Type B pancreatic cell (in vitro differentiated cells): Measurements from ENCODE around the gene CATSPERE. TPM values are rescaled to one million over a fixed set of nuclear protein-coding genes. Genes with fewer than 3 reads are reported as not detected.
"Not testable (repeated sequence)": the region's sequence is repeated elsewhere in the genome, so short reads cannot be mapped to it uniquely, and the experiment has no call there.

Source experiments
- DNase-seq: peaks from one replicate; pipeline ENCODE4 v3.0.0; 2021; ENCODE audit warnings: mixed read lengths; ENCODE audit not compliant: unreplicated experiment; ENCODE audit errors: extremely low spot score
- H3K27ac Mint-ChIP-seq: 2 replicates; pipeline ENCODE4 v1.8.0; 2021; ENCODE audit warnings: mild to moderate bottlenecking, mixed read lengths
- H3K27me3 Mint-ChIP-seq: 2 replicates; pipeline ENCODE4 v1.8.0; 2021; ENCODE audit warnings: mixed read lengths
- H3K36me3 Mint-ChIP-seq: 2 replicates; pipeline ENCODE4 v1.8.0; 2021; ENCODE audit warnings: mixed read lengths
- H3K4me1 Mint-ChIP-seq: one replicate; pipeline ENCODE4 v1.8.0; 2021; ENCODE audit warnings: mixed read lengths; ENCODE audit not compliant: unreplicated experiment
- H3K4me3 Mint-ChIP-seq: 2 replicates; pipeline ENCODE4 v1.8.0; 2021; ENCODE audit warnings: mild to moderate bottlenecking, mixed read lengths
- H3K9me3 Mint-ChIP-seq: 2 replicates; pipeline ENCODE4 v1.8.0; 2021; ENCODE audit warnings: mixed read lengths
- CTCF ChIP-seq: fragments of 200-600 bp; sonication (generic); conservative IDR thresholded peaks from 2 replicates; pipeline ENCODE4 v1.5.0; 2021; ENCODE audit warnings: antibody characterized with exemption, mild to moderate bottlenecking
- total RNA-seq: library from RNA; stranded (reverse); gene quantifications from 2 replicates; pipeline ENCODE4 v1.2.1, GENCODE V29; 2021; ENCODE audit warnings: low replicate concordance

Gene CATSPERE
- total RNA-seq, 1 donor from 2014 or later = 1.1 TPM

GRCh38 chr1:244494653-244495052 lies 33.6 kb downstream of the CATSPERE start:
- no peaks in the 10 kb centered on the region for H3K36me3 Mint-ChIP-seq

GRCh38 chr1:244496186-244496585 lies 35.1 kb downstream of the CATSPERE start:
- H3K9me3 Mint-ChIP-seq = no peaks in the 10 kb centered on the region
- no peaks in the 10 kb centered on the region for H3K4me1 Mint-ChIP-seq
- no peak overlapping the region for H3K4me3 Mint-ChIP-seq
- no peaks in the 10 kb centered on the region for H3K27me3 Mint-ChIP-seq
- no peaks in the 10 kb centered on the region for H3K36me3 Mint-ChIP-seq
- TF ChIP-seq CTCF = no peak
- no peak overlapping the region for H3K27ac Mint-ChIP-seq
- DNase-seq = no peak

More at GRCh38 chr1:244494653-244495052, 33.6 kb downstream of the CATSPERE start:
- TF ChIP-seq CTCF = no peak
- Mint-ChIP-seq H3K4me3 (no peak overlapping the region), H3K4me1 (no peaks in the 10 kb centered on the region), H3K27me3 (no peaks in the 10 kb centered on the region), H3K27ac (no peak overlapping the region), H3K9me3 (no peaks in the 10 kb centered on the region)
- no peak for DNase-seq

- no peaks in the 10 kb centered on the region for H3K36me3 Mint-ChIP-seq
Observed at GRCh38 chr1:244497805-244498204, 36.7 kb downstream of the CATSPERE start.

GRCh38 chr1:244499484-244499883 lies 38.4 kb downstream of the CATSPERE start:
- H3K4me3 Mint-ChIP-seq, H3K27ac Mint-ChIP-seq, DNase-seq, H3K9me3 Mint-ChIP-seq, H3K36me3 Mint-ChIP-seq, H3K4me1 Mint-ChIP-seq, H3K27me3 Mint-ChIP-seq: not testable (repeated sequence)

More at GRCh38 chr1:244497805-244498204, 36.7 kb downstream of the CATSPERE start:
- no peaks in the 10 kb centered on the region for H3K27me3 Mint-ChIP-seq
- H3K4me3 Mint-ChIP-seq = no peak overlapping the region
- no peaks in the 10 kb centered on the region for H3K9me3 Mint-ChIP-seq
- H3K27ac Mint-ChIP-seq = no peak overlapping the region
- DNase-seq = no peak
- H3K4me1 Mint-ChIP-seq = no peaks in the 10 kb centered on the region
- TF ChIP-seq CTCF = no peak

- H3K36me3 Mint-ChIP-seq, DNase-seq, H3K4me1 Mint-ChIP-seq, H3K27me3 Mint-ChIP-seq, H3K4me3 Mint-ChIP-seq, H3K9me3 Mint-ChIP-seq, H3K27ac Mint-ChIP-seq: not testable (repeated sequence)
Observed at GRCh38 chr1:244500515-244500914, 39.4 kb downstream of the CATSPERE start.

- Mint-ChIP-seq H3K9me3 (no peaks in the 10 kb centered on the region), H3K27me3 (no peaks in the 10 kb centered on the region), H3K36me3 (no peaks in the 10 kb centered on the region), H3K4me1 (no peaks in the 10 kb centered on the region), H3K27ac (no peak overlapping the region), H3K4me3 (no peak overlapping the region)
- DNase-seq = no peak
- TF ChIP-seq CTCF = no peak
Observed at GRCh38 chr1:244502630-244503029, 41.6 kb downstream of the CATSPERE start.

GRCh38 chr1:244513493-244513892 lies 52.4 kb downstream of the CATSPERE start:
- H3K9me3 Mint-ChIP-seq = peaks cover 4% of the 10 kb centered on the region
- no peaks in the 10 kb centered on the region for H3K36me3 Mint-ChIP-seq
- no peak overlapping the region for H3K27ac Mint-ChIP-seq
- no peak for DNase-seq
- no peak overlapping the region for H3K4me3 Mint-ChIP-seq
- no peaks in the 10 kb centered on the region for H3K27me3 Mint-ChIP-seq
- TF ChIP-seq CTCF = no peak
- H3K4me1 Mint-ChIP-seq = no peaks in the 10 kb centered on the region
